WTC11 (cell line): ENCODE data around the gene FGD2. TPM values are rescaled to one million over a fixed set of nuclear protein-coding genes. Genes with fewer than 3 reads are reported as not detected.

Experiments
- ATAC-seq: fragments of 200-7000 bp; cut with Tn5 transposase; 2 replicates; pipeline ENCODE4 v1.10.0; 2021; ENCODE audit warnings: mild to moderate bottlenecking, moderate library complexity
- CTCF ChIA-PET: fragments of 300-600 bp; sonication (Branson Sonifier 250); formaldehyde crosslinking; loops from one replicate; lab custom pipeline; 2021; ENCODE audit warnings: antibody characterized with exemption; lab: Charles Lee
- POLR2A ChIA-PET: fragments of 350-600 bp; sonication (Branson Sonifier 250); formaldehyde crosslinking; loops from one replicate; lab custom pipeline; 2021; ENCODE audit warnings: antibody characterized with exemption; lab: Charles Lee
- DNase-seq: peaks from one replicate; pipeline ENCODE4 v3.0.0; 2021; ENCODE audit warnings: low spot score
- H3K27ac Mint-ChIP-seq: 2 replicates; pipeline ENCODE4 v1.8.0; 2021; ENCODE audit warnings: mixed read lengths
- H3K27me3 Mint-ChIP-seq: 2 replicates; pipeline ENCODE4 v1.8.0; 2021; ENCODE audit warnings: low read depth, mild to moderate bottlenecking, moderate library complexity, mixed read lengths
- H3K36me3 Mint-ChIP-seq: 2 replicates; pipeline ENCODE4 v1.8.0; 2021; ENCODE audit warnings: mixed read lengths
- H3K4me1 Mint-ChIP-seq: 2 replicates; pipeline ENCODE4 v1.8.0; 2022; ENCODE audit warnings: mixed read lengths
- H3K4me3 Mint-ChIP-seq: 2 replicates; pipeline ENCODE4 v1.8.0; 2021; ENCODE audit warnings: mild to moderate bottlenecking, moderate library complexity, mixed read lengths
- H3K9me3 Mint-ChIP-seq: 2 replicates; pipeline ENCODE4 v1.8.0; 2021; ENCODE audit warnings: mixed read lengths
- AFF4 ChIP-seq: sonication (generic); formaldehyde crosslinking; IDR thresholded peaks from 2 replicates; pipeline ENCODE4 v1.8.1; 2023; ENCODE audit warnings: mild to moderate bottlenecking, missing genetic modification reagents, borderline replicate concordance
- ARID4B ChIP-seq: sonication (generic); formaldehyde crosslinking; IDR thresholded peaks from 2 replicates; pipeline ENCODE4 v1.8.0; 2023; ENCODE audit warnings: missing genetic modification reagents, mild to moderate bottlenecking, borderline replicate concordance
- ATF1 ChIP-seq: sonication (generic); formaldehyde crosslinking; IDR thresholded peaks from 2 replicates; pipeline ENCODE4 v1.8.1; 2023; ENCODE audit warnings: mild to moderate bottlenecking, moderate library complexity, missing genetic modification reagents
- ATF6 ChIP-seq: sonication (generic); formaldehyde crosslinking; IDR thresholded peaks from 2 replicates; pipeline ENCODE4 v1.8.1; 2023; ENCODE audit warnings: mild to moderate bottlenecking, missing genetic modification reagents
- CREM ChIP-seq: sonication (generic); formaldehyde crosslinking; IDR thresholded peaks from 2 replicates; pipeline ENCODE4 v1.8.1; 2022; ENCODE audit warnings: mild to moderate bottlenecking, missing genetic modification reagents, moderate library complexity
- ELF4 ChIP-seq: sonication (generic); formaldehyde crosslinking; IDR thresholded peaks from 2 replicates; pipeline ENCODE4 v1.8.1; 2022; ENCODE audit warnings: low read depth, mild to moderate bottlenecking, moderate library complexity, missing genetic modification reagents
- ETV6 ChIP-seq: sonication (generic); formaldehyde crosslinking; IDR thresholded peaks from 2 replicates; pipeline ENCODE4 v1.8.1; 2022; ENCODE audit warnings: mild to moderate bottlenecking, missing genetic modification reagents
- GTF2I ChIP-seq: fragments of 250-450 bp; sonication (Bioruptor Pico); conservative IDR thresholded peaks from 2 replicates; pipeline ENCODE4 v1.4.0; 2021; ENCODE audit warnings: mild to moderate bottlenecking
- NFATC4 ChIP-seq: fragments of 250-450 bp; sonication (Bioruptor Pico); IDR thresholded peaks from 2 replicates; pipeline ENCODE4 v1.9.0; 2021; ENCODE audit warnings: mild to moderate bottlenecking
- NR3C1 ChIP-seq: sonication (generic); formaldehyde crosslinking; conservative IDR thresholded peaks from 2 replicates; pipeline ENCODE4 v1.8.1; 2023; ENCODE audit warnings: low read depth, mild to moderate bottlenecking, missing genetic modification reagents
- TEAD4 ChIP-seq: sonication (generic); formaldehyde crosslinking; IDR thresholded peaks from 2 replicates; pipeline ENCODE4 v1.8.0; 2022; ENCODE audit warnings: mild to moderate bottlenecking, missing genetic modification reagents
- TP53 ChIP-seq: sonication (generic); formaldehyde crosslinking; IDR thresholded peaks from 2 replicates; pipeline ENCODE4 v1.8.1; 2023; ENCODE audit warnings: mild to moderate bottlenecking, missing genetic modification reagents
- ZBTB21 ChIP-seq: sonication (generic); formaldehyde crosslinking; IDR thresholded peaks from 2 replicates; pipeline ENCODE4 v1.8.1; 2023; ENCODE audit warnings: mild to moderate bottlenecking, missing genetic modification reagents, borderline replicate concordance
- ZNF512 ChIP-seq: sonication (generic); formaldehyde crosslinking; IDR thresholded peaks from 2 replicates; pipeline ENCODE4 v1.8.1; 2022; ENCODE audit warnings: missing genetic modification reagents, borderline replicate concordance
- ZSCAN18 ChIP-seq: fragments of 250-450 bp; sonication (Bioruptor Pico); IDR thresholded peaks from 2 replicates; pipeline ENCODE4 v2.1.2; 2022; ENCODE audit warnings: mild to moderate bottlenecking, moderate library complexity
- total RNA-seq: library from RNA; stranded (reverse); gene quantifications from 3 replicates; pipeline ENCODE4 v1.2.3, GENCODE V29; 2021

Gene FGD2
- total RNA-seq, 1 experiment from 2014 or later, result 0.31 TPM

GRCh38 chr6:36967301-36967700, 38.2 kb upstream of the FGD2 start (continued):
- TF ChIP-seq ARID4B (CRISPR knock-in tag) (no peak), ETV6 (CRISPR knock-in tag) (no peak), NR3C1 (CRISPR knock-in tag) (no peak), ELF4 (CRISPR knock-in tag) (no peak), ZNF512 (CRISPR knock-in tag) (no peak), TEAD4 (CRISPR knock-in tag) (no peak)

- Mint-ChIP-seq H3K27ac (no peak overlapping the region), H3K4me1 (peaks cover 14% of the 10 kb centered on the region), H3K36me3 (peaks cover 46% of the 10 kb centered on the region), H3K27me3 (no peaks in the 10 kb centered on the region)
- ChIA-PET CTCF (interaction anchor here (3.7 kb wide), 1 partner anchor 50 kb away, joined by 16 read pairs; no protein-coding TSS in a partner anchor), POLR2A (no interaction called here)
- no peak for ATAC-seq
- no peak for TF ChIP-seq TP53
- no peak for TF ChIP-seq ATF6 (CRISPR knock-in tag)
- no peak for TF ChIP-seq ATF1 (CRISPR knock-in tag)
- TF ChIP-seq NFATC4, result no peak
- no peak for TF ChIP-seq ZSCAN18
- TF ChIP-seq GTF2I (CRISPR knock-in tag), result no peak
- no peak for TF ChIP-seq CREM (CRISPR knock-in tag)
- TF ChIP-seq, all 79 proteins: peak for 0
- H3K4me3 Mint-ChIP-seq, result no peak overlapping the region
- no peak for DNase-seq
- H3K9me3 Mint-ChIP-seq, result no peaks in the 10 kb centered on the region
Observed at GRCh38 chr6:36967757-36968156, 37.7 kb upstream of the FGD2 start.

GRCh38 chr6:36968266-36968977, 37.0 kb upstream of the FGD2 start:
- ChIA-PET POLR2A (no interaction called here), CTCF (interaction anchor here (3.7 kb wide), 1 partner anchor 50 kb away, joined by 16 read pairs; no protein-coding TSS in a partner anchor)
- Mint-ChIP-seq H3K27me3 (no peaks in the 10 kb centered on the region), H3K4me3 (no peak overlapping the region), H3K36me3 (peaks cover 52% of the 10 kb centered on the region), H3K9me3 (no peaks in the 10 kb centered on the region), H3K4me1 (peaks cover 7% of the 10 kb centered on the region), H3K27ac (no peak overlapping the region)
- DNase-seq, result no peak
- no peak for ATAC-seq
- no peak for TF ChIP-seq AFF4 (CRISPR knock-in tag)
- TF ChIP-seq ZBTB21 (CRISPR knock-in tag), result no peak
